ENCODE data around the gene PRICKLE4.

GRCh38 chr6:41815587-41815986, 35.0 kb downstream of the PRICKLE4 start:
- TF ChIP-seq CTCF (conservative IDR thresholded peaks at IDR 0.05; ENCODE audit: low read length) (no peak), EZH2phosphoT487 (IDR thresholded peaks at IDR 0.05; ENCODE audit: borderline replicate concordance, low read depth, low read length) (no peak)

All from OCI-LY7 (cell line).